HG03442 (cell line): ENCODE results near the gene MGME1.
"Not testable (repeated sequence)": the region's sequence is repeated elsewhere in the genome, so short reads cannot be mapped to it uniquely, and the experiment has no call there.

Experiments used
- ATAC-seq: cut with Tn5 transposase; IDR thresholded peaks from one replicate; pipeline ENCODE4 v1.9.1; 2021; ENCODE audit warnings: mild to moderate bottlenecking, moderate library complexity; ENCODE audit not compliant: unreplicated experiment

The MGME1 gene

GRCh38 chr20:18018100-18018499, 49.3 kb downstream of the MGME1 start:
- no peak for ATAC-seq

DNA sequence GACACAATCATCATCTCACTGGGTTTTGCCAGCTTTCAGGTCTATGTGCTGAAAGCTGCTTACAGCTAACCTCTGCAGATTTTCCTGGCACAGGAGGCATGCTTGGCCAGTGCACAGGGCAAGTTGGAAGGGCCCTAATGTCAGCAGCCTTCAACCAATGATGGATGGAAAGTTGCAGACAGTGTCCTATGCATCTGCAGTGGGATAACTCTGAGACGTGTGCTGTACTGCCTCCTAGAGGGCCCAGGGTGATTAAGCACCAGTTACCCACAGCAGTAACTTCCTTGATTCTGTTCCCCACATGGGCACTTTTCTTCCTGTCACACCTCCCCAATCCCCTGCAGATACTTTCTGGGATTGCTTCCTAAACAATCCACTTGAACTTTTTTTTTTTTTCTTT, 50.2 kb downstream of the MGME1 start:
- ATAC-seq: peak; percentile 69

DNA sequence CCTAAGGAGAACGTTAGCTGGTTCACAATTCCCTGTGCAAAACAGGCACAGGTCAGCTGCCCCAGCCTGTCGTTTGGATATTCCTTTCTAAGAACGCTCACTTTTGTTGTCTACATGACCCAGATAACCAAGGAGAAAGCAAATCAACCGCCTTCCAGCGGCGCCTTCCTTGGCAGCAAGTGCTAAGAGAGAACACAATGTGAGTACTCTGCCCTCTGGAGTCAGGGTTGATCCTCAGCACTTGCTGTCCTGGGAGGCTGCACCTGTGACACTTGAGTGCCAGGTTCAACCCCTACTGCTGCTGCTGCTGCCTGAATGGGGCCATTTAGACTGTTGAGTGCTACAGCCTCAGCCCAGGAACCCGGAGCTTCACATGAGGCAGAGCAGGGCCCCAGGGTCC, 52.1 kb downstream of the MGME1 start:
- no peak for ATAC-seq

DNA sequence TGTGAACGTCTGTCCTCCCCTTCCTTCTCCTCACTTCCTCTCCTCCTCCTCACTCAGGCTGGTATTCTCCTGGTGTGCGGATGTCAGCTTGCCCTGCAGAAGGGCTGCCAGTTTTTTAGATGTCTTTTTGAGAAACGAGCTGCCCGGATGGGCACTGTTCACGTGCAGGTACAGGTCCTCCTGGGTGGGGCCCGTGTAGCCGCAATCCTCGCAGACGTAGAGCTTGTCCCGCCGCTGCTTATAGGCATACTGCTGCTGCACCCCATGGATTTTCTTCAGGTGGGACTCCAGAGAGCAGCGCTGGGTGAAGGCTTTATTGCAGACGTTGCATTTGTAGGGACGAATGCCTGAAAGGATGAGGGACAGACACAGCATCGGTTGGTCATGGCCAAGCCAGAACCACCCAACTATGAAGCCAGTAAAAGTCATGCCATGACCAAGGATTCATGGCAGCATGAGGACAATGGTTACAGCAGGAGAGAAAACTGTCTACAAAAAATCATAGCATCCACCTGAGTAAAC, 55.8 kb downstream of the MGME1 start:
- no peak for ATAC-seq

- ATAC-seq: not testable (repeated sequence)
These were observed 58.2 kb downstream of the MGME1 start for GRCh38 chr20:18027011-18027410.

- no peak for ATAC-seq
These were observed 61.2 kb downstream of the MGME1 start for GRCh38 chr20:18030020-18030419.

- no peak for ATAC-seq
These were observed 62.2 kb downstream of the MGME1 start for GRCh38 chr20:18031050-18031449.

- ATAC-seq: no peak
These were observed 63.2 kb downstream of the MGME1 start for GRCh38 chr20:18031888-18032509.

GRCh38 chr20:18032977-18033892, 64.4 kb downstream of the MGME1 start:
- no peak for ATAC-seq

- ATAC-seq: no peak
These were observed 65.2 kb downstream of the MGME1 start for GRCh38 chr20:18034039-18034438.

GRCh38 chr20:18039063-18039462, 70.2 kb downstream of the MGME1 start:
- no peak for ATAC-seq
